Activated gamma-delta T cell treated with anti-CD3 and anti-CD28 coated beads, Interleukin-2, amount 50 U/mL, for 16 hours (primary cell): ENCODE results near the gene CD4.

Experiments used
- DNase-seq: peaks from one replicate; pipeline ENCODE4 v3.0.0-alpha.2; 2020; ENCODE audit warnings: low read depth

CD4 gene

GRCh38 chr12:6765634-6766581 lies 23.4 kb upstream of the CD4 start, which contains the start of gene PTMS:
TSS of gene PTMS (plus strand) at chr12:6766363. CDS start at chr12:6766706, 343 bp downstream.
- DNase-seq = no peak

GRCh38 chr12:6766651-6767349 lies 22.5 kb upstream of the CD4 start:
- peak; percentile 37 for DNase-seq

- no peak for DNase-seq
Measured at GRCh38 chr12:6767353-6768319, 21.7 kb upstream of the CD4 start.

- DNase-seq = no peak
Measured at GRCh38 chr12:6768437-6768914, 20.9 kb upstream of the CD4 start.

- no peak for DNase-seq
Measured at GRCh38 chr12:6768990-6769389, 20.3 kb upstream of the CD4 start.

- DNase-seq = no peak
Measured at GRCh38 chr12:6769666-6770065, 19.7 kb upstream of the CD4 start.

- no peak for DNase-seq
Measured at GRCh38 chr12:6770094-6770493, 19.2 kb upstream of the CD4 start.

- DNase-seq = no peak
Measured at GRCh38 chr12:6770600-6770999, 18.7 kb upstream of the CD4 start.

GRCh38 chr12:6771091-6771495 lies 18.2 kb upstream of the CD4 start:
- no peak for DNase-seq

- DNase-seq = no peak
Measured at GRCh38 chr12:6771509-6772330, 17.6 kb upstream of the CD4 start.

GRCh38 chr12:6772331-6772695 lies 17.0 kb upstream of the CD4 start, which contains the start of gene LAG3:
TSS of gene LAG3 (plus strand) at chr12:6772520. CDS start at chr12:6772853, 333 bp downstream.
- DNase-seq = peak; percentile 32

- no peak for DNase-seq
Measured at GRCh38 chr12:6772726-6773589, 16.4 kb upstream of the CD4 start.

- peak; percentile 50 for DNase-seq
Measured at GRCh38 chr12:6773590-6774351, 15.6 kb upstream of the CD4 start.

- DNase-seq = peak; percentile 49
Measured at GRCh38 chr12:6774499-6775062, 14.7 kb upstream of the CD4 start.

GRCh38 chr12:6775185-6776174 lies 13.8 kb upstream of the CD4 start:
- no peak for DNase-seq

- DNase-seq = no peak
Measured at GRCh38 chr12:6777386-6777785, 11.9 kb upstream of the CD4 start.

- DNase-seq = no peak
Measured at GRCh38 chr12:6778217-6778573, 11.1 kb upstream of the CD4 start.
